Neural cell (in vitro differentiated cells): ENCODE results near the gene TSSK6. TPM values are rescaled to one million over a fixed set of nuclear protein-coding genes. Genes with fewer than 3 reads are reported as not detected.

Experiments
- H2AFZ ChIP-seq: fragments of 200-600, 300-800 bp; sonication (generic), shearing (Covaris generic); 2 replicates; pipeline ENCODE4 v1.6.0; 2014; ENCODE audit warnings: low read depth, mild to moderate bottlenecking, antibody characterized with exemption, low read length, moderate library complexity
- H3F3A ChIP-seq: fragments of 200-600 bp; shearing (Covaris generic); 2 replicates; pipeline ENCODE4 v1.6.1; 2016; ENCODE audit warnings: mild to moderate bottlenecking, moderate library complexity, mixed read lengths, antibody characterized with exemption, low read length; ENCODE audit not compliant: insufficient read depth, poor library complexity, severe bottlenecking
- H3K27ac ChIP-seq: fragments of 200-600, 300-800 bp; sonication (generic), shearing (Covaris generic); 2 replicates; pipeline ENCODE4 v1.5.1; 2014; ENCODE audit warnings: mild to moderate bottlenecking, low read length, moderate library complexity
- H3K27me3 ChIP-seq: fragments of 300-800, 200-600 bp; sonication (generic), shearing (Covaris generic); 2 replicates; pipeline ENCODE4 v1.6.0; 2014; ENCODE audit warnings: mild to moderate bottlenecking, low read depth, low read length, moderate library complexity; ENCODE audit not compliant: insufficient read depth
- H3K36me3 ChIP-seq: fragments of 300-800, 200-600 bp; sonication (generic), shearing (Covaris generic); 2 replicates; pipeline ENCODE4 v1.5.1; 2014; ENCODE audit warnings: mild to moderate bottlenecking, antibody characterized with exemption, low read length, moderate library complexity; ENCODE audit not compliant: insufficient read depth
- H3K4me2 ChIP-seq: fragments of 300-800, 200-600 bp; sonication (generic), shearing (Covaris generic); 2 replicates; pipeline ENCODE4 v1.6.0; 2014; ENCODE audit warnings: mild to moderate bottlenecking, low read length
- H3K4me3 ChIP-seq: fragments of 300-800, 200-600 bp; sonication (generic), shearing (Covaris generic); 2 replicates; pipeline ENCODE4 v1.5.1; 2014; ENCODE audit warnings: mild to moderate bottlenecking, low read length, moderate library complexity
- H3K79me2 ChIP-seq: fragments of 200-600 bp; shearing (Covaris generic); replicated peaks from 2 replicates; pipeline ENCODE4 v1.6.0; 2014; ENCODE audit warnings: mild to moderate bottlenecking, low read length, moderate library complexity; ENCODE audit not compliant: insufficient read depth
- H3K9ac ChIP-seq: fragments of 300-800, 200-600 bp; sonication (generic), shearing (Covaris generic); 2 replicates; pipeline ENCODE4 v1.6.1; 2016; ENCODE audit warnings: mild to moderate bottlenecking, low read length, mixed read lengths
- H3K9me2 ChIP-seq: fragments of 200-600 bp; shearing (Covaris generic); 2 replicates; pipeline ENCODE4 v1.6.1; 2016; ENCODE audit warnings: mild to moderate bottlenecking, low read length, mixed read lengths; ENCODE audit not compliant: insufficient read depth
- H3K9me3 ChIP-seq: fragments of 200-600, 300-800 bp; sonication (generic), shearing (Covaris generic); 2 replicates; pipeline ENCODE4 v1.6.1; 2016; ENCODE audit warnings: mild to moderate bottlenecking, mixed run types, low read length, moderate library complexity, mixed read lengths
- H4K20me1 ChIP-seq: fragments of 200-600 bp; shearing (Covaris generic); 2 replicates; pipeline ENCODE4 v1.6.1; 2016; ENCODE audit warnings: mild to moderate bottlenecking, mixed run types; ENCODE audit not compliant: insufficient read depth
- EP300 ChIP-seq: fragments of 450-650 bp; conservative IDR thresholded peaks from 2 replicates; pipeline ENCODE4 v1.6.1; 2014; ENCODE audit warnings: antibody characterized with exemption, mild to moderate bottlenecking, moderate library complexity; ENCODE audit not compliant: poor library complexity, severe bottlenecking
- EZH2 ChIP-seq: fragments of 200-600, 300-800 bp; shearing (Covaris generic), sonication (generic); IDR thresholded peaks from 2 replicates; pipeline ENCODE4 v1.6.1; 2014; ENCODE audit warnings: antibody characterized with exemption, low read length, borderline replicate concordance, mild to moderate bottlenecking; ENCODE audit not compliant: insufficient read depth, poor library complexity, severe bottlenecking
- MXI1 ChIP-seq: fragments of 450-650 bp; conservative IDR thresholded peaks from 2 replicates; pipeline ENCODE4 v1.6.1; 2014; ENCODE audit warnings: antibody characterized with exemption, mild to moderate bottlenecking; ENCODE audit not compliant: poor library complexity, severe bottlenecking
- POLR2AphosphoS5 ChIP-seq: IDR thresholded peaks from 2 replicates; pipeline ENCODE4 v1.6.1; 2012
- RAD21 ChIP-seq: fragments of 450-650 bp; conservative IDR thresholded peaks from 2 replicates; pipeline ENCODE4 v1.6.1; 2014; ENCODE audit warnings: antibody characterized with exemption, mild to moderate bottlenecking, moderate library complexity
- SMC3 ChIP-seq: fragments of 450-650 bp; conservative IDR thresholded peaks from 2 replicates; pipeline ENCODE4 v1.6.1; 2014; ENCODE audit warnings: antibody characterized with exemption, mild to moderate bottlenecking, moderate library complexity; ENCODE audit not compliant: poor library complexity
- TAF1 ChIP-seq: IDR thresholded peaks from 2 replicates; pipeline ENCODE4 v1.6.1; 2012; ENCODE audit warnings: low read depth
- polyA plus RNA-seq: library from polyadenylated mRNA; depleted of rRNA; stranded (reverse); fragments of >200 nt; gene quantifications from 2 replicates; pipeline ENCODE4 v1.2.3, GENCODE V29; 2014
- TF ChIP-seq, protein P1 (sequence below): IDR thresholded peaks from 2 replicates; pipeline ENCODE4 v1.6.1; 2012; ENCODE audit warnings: borderline replicate concordance
- TF ChIP-seq, protein P2 (sequence below): fragments of 450-650 bp; IDR thresholded peaks from 2 replicates; pipeline ENCODE4 v1.5.1; 2014; ENCODE audit warnings: antibody characterized with exemption, mild to moderate bottlenecking, moderate library complexity; ENCODE audit not compliant: poor library complexity, severe bottlenecking

TSSK6 gene
- polyA plus RNA-seq, 1 donor from 2014 or later: 5.3 TPM

DNA sequence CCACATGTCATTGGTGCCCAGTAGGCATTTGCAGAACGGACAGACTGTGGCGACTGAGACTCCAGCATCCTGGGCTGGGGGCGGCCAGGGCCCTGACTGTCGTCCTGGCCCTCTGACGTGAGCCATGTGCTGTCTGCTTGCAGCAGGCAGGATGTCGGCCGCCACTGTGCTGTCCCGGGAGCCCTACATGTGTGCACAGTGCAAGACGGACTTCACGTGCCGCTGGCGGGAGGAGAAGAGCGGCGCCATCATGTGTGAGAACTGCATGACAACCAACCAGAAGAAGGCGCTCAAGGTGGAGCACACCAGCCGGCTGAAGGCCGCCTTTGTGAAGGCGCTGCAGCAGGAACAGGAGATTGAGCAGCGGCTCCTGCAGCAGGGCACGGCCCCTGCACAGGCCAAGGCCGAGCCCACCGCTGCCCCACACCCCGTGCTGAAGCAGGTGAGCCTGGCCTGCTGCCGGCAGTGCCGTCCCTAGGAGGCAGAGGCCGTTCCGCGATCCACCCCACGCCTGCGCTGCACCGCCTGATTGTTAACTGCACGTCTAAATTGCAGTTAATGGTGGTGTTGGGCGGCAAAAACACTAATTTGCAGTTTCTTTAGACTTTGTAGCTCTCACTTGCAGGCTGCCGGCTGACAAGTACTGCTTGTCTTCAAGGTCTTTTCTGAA is 14.2 kb downstream of the TSSK6 start:
- Histone ChIP-seq H3K4me2 (no peak overlapping the region), H3K79me2 (no peaks in the 10 kb centered on the region), H3K9ac (no peak overlapping the region), H3K9me3 (no peaks in the 10 kb centered on the region), H3K9me2 (no peaks in the 10 kb centered on the region), H3F3A (no peaks in the 10 kb centered on the region), H3K36me3 (peaks cover 5% of the 10 kb centered on the region), H3K27me3 (no peaks in the 10 kb centered on the region), H3K4me3 (no peak overlapping the region), H3K27ac (no peak overlapping the region), H4K20me1 (no peaks in the 10 kb centered on the region), H2AFZ (no peak overlapping the region)
- TF ChIP-seq EP300: no peak
- no peak for TF ChIP-seq SMC3
- TF ChIP-seq EZH2: no peak
- TF ChIP-seq POLR2AphosphoS5: no peak
- TF ChIP-seq, protein P1, sequence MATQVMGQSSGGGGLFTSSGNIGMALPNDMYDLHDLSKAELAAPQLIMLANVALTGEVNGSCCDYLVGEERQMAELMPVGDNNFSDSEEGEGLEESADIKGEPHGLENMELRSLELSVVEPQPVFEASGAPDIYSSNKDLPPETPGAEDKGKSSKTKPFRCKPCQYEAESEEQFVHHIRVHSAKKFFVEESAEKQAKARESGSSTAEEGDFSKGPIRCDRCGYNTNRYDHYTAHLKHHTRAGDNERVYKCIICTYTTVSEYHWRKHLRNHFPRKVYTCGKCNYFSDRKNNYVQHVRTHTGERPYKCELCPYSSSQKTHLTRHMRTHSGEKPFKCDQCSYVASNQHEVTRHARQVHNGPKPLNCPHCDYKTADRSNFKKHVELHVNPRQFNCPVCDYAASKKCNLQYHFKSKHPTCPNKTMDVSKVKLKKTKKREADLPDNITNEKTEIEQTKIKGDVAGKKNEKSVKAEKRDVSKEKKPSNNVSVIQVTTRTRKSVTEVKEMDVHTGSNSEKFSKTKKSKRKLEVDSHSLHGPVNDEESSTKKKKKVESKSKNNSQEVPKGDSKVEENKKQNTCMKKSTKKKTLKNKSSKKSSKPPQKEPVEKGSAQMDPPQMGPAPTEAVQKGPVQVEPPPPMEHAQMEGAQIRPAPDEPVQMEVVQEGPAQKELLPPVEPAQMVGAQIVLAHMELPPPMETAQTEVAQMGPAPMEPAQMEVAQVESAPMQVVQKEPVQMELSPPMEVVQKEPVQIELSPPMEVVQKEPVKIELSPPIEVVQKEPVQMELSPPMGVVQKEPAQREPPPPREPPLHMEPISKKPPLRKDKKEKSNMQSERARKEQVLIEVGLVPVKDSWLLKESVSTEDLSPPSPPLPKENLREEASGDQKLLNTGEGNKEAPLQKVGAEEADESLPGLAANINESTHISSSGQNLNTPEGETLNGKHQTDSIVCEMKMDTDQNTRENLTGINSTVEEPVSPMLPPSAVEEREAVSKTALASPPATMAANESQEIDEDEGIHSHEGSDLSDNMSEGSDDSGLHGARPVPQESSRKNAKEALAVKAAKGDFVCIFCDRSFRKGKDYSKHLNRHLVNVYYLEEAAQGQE: no peak
- TF ChIP-seq, protein P2, sequence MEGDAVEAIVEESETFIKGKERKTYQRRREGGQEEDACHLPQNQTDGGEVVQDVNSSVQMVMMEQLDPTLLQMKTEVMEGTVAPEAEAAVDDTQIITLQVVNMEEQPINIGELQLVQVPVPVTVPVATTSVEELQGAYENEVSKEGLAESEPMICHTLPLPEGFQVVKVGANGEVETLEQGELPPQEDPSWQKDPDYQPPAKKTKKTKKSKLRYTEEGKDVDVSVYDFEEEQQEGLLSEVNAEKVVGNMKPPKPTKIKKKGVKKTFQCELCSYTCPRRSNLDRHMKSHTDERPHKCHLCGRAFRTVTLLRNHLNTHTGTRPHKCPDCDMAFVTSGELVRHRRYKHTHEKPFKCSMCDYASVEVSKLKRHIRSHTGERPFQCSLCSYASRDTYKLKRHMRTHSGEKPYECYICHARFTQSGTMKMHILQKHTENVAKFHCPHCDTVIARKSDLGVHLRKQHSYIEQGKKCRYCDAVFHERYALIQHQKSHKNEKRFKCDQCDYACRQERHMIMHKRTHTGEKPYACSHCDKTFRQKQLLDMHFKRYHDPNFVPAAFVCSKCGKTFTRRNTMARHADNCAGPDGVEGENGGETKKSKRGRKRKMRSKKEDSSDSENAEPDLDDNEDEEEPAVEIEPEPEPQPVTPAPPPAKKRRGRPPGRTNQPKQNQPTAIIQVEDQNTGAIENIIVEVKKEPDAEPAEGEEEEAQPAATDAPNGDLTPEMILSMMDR: no peak
- TF ChIP-seq MXI1: no peak
- no peak for TF ChIP-seq RAD21
- TF ChIP-seq TAF1: no peak

DNA sequence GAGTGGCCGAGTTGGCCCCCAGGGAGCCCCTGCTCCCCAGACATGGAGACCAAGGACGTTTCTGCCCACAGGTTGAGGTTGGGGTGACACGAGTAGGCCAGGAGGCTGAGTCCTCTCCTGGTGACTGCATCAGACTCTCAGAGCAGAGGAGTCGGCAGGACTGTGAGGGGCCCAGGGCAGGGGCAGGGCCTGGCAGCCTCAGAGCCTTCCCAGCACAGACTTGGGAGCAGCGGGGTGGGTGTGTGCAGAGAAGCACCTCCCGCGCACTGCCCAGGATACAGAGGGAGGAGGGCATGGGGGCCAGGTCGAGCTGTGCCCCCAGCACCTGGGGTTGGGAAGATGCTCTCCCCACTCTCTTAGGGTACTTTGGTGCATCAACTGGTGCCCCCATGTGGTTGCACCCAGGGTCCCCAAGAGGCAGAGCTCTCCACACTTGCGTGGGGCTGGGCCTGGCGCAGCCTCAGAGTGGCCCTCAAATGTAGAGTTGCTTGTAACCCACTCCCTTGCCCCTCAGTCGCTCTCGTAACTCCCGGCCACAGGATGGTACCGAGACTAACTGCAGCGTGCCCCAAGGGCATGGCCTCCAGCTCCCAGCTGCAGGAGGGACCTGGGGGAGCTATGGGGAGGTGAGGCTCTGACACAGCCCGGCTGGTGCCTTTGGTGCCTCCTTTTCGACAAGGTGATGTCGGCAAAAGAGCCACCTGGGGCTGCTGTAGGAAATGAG is 15.9 kb downstream of the TSSK6 start:
- H3F3A ChIP-seq: no peaks in the 10 kb centered on the region
- H3K4me2 ChIP-seq: no peak overlapping the region
- H4K20me1 ChIP-seq: no peaks in the 10 kb centered on the region
- H3K27me3 ChIP-seq: no peaks in the 10 kb centered on the region
- H3K27ac ChIP-seq: no peak overlapping the region
- H3K4me3 ChIP-seq: no peak overlapping the region
- H3K36me3 ChIP-seq: no peaks in the 10 kb centered on the region
- H3K9me2 ChIP-seq: no peaks in the 10 kb centered on the region
- no peak overlapping the region for H2AFZ ChIP-seq
- H3K9me3 ChIP-seq: no peaks in the 10 kb centered on the region
- no peaks in the 10 kb centered on the region for H3K79me2 ChIP-seq
- TF ChIP-seq EP300: no peak
- TF ChIP-seq MXI1: no peak
- no peak for TF ChIP-seq POLR2AphosphoS5
- TF ChIP-seq, protein P1: no peak
- TF ChIP-seq EZH2: no peak
- TF ChIP-seq, protein P2: no peak
- TF ChIP-seq TAF1: no peak
- TF ChIP-seq SMC3: no peak
- no peak for TF ChIP-seq RAD21
- no peak overlapping the region for H3K9ac ChIP-seq
